Right lung (tissue), 5 donors: ENCODE measurements around the gene FBXL12. TPM values are rescaled to one million over a fixed set of nuclear protein-coding genes. Genes with fewer than 3 reads are reported as not detected.
A peak's percentile ranks its signal among the peaks of the same experiment; 100 is the strongest.
"Not testable (repeated sequence)": the region's sequence is repeated elsewhere in the genome, so short reads cannot be mapped to it uniquely, and the experiment has no call there.

Experiments
- DNase-seq, 2 donors: peaks; one replicate each; pipeline ENCODE4 v3.0.0-alpha.2; 2013
- polyA plus RNA-seq, 5 donors: library from polyadenylated mRNA; unstranded; fragments of 120-200 nt; gene quantifications; one replicate each; pipeline versions ENCODE4 v1.2.1 to v1.2.3, GENCODE V29; 2013; ENCODE audit warnings: inconsistent platforms in 1 of 5, low replicate concordance in 1 of 5; ENCODE audit not compliant: insufficient read length in 5 of 5, insufficient read depth in 1 of 5

FBXL12 gene
- polyA plus RNA-seq, 5 donors, result 26.2 to 40.9 (median 34.5) TPM

- DNase-seq, result not testable (repeated sequence)
Observed at GRCh38 chr19:9843626-9844273, 24.9 kb upstream of the FBXL12 start.

GRCh38 chr19:9842834-9843625 is 24.2 kb upstream of the FBXL12 start:
- peak in 1 of 2 donors; percentile 30 for DNase-seq

- peak; percentile 59 to 72 for DNase-seq
Observed at GRCh38 chr19:9839415-9839814, 20.5 kb upstream of the FBXL12 start.

GRCh38 chr19:9838324-9838723 is 19.4 kb upstream of the FBXL12 start:
- DNase-seq, result no peak

- no peak for DNase-seq
Observed at GRCh38 chr19:9836021-9836420, 17.1 kb upstream of the FBXL12 start.

GRCh38 chr19:9835507-9835949 is 16.6 kb upstream of the FBXL12 start:
- DNase-seq, result no peak

GRCh38 chr19:9834726-9835506 is 16.0 kb upstream of the FBXL12 start, which contains the start of gene PIN1:
Gene PIN1 (plus strand): TSS chr19:9835318. CDS start chr19:9835345, 27 bp downstream.
- peak; percentile 99 for DNase-seq

- no peak for DNase-seq
Observed at GRCh38 chr19:9834307-9834725, 15.4 kb upstream of the FBXL12 start.

GRCh38 chr19:9828551-9829063 is 9.7 kb upstream of the FBXL12 start:
- DNase-seq, result no peak

GRCh38 chr19:9827289-9828238 is 8.7 kb upstream of the FBXL12 start, which contains the start of gene UBL5:
Gene UBL5 (plus strand): TSS chr19:9827918. CDS start chr19:9828338, 420 bp downstream.
- DNase-seq, result peak; percentile 80 to 83

GRCh38 chr19:9823816-9824215 is 4.9 kb upstream of the FBXL12 start:
- DNase-seq, result no peak

GRCh38 chr19:9820034-9820433 is 1.2 kb upstream of the FBXL12 start:
- DNase-seq, result not testable (repeated sequence)

- no peak for DNase-seq
Observed at GRCh38 chr19:9819596-9819909, 674 bp upstream of the FBXL12 start.

- no peak for DNase-seq
Observed at GRCh38 chr19:9818175-9818733, 625 bp downstream of the FBXL12 start.

GRCh38 chr19:9811139-9811538 is 7.7 kb downstream of the FBXL12 start:
- no peak for DNase-seq

- no peak for DNase-seq
Observed at GRCh38 chr19:9808855-9809824, 9.7 kb downstream of the FBXL12 start.

GRCh38 chr19:9806803-9807202 is 12.1 kb downstream of the FBXL12 start:
- no peak for DNase-seq

GRCh38 chr19:9801976-9802375 is 16.9 kb downstream of the FBXL12 start:
- no peak for DNase-seq

- no peak for DNase-seq
Observed at GRCh38 chr19:9799162-9799561, 19.7 kb downstream of the FBXL12 start.
